ENCODE measurements around the gene ZCCHC2.

Gene ZCCHC2

DNA sequence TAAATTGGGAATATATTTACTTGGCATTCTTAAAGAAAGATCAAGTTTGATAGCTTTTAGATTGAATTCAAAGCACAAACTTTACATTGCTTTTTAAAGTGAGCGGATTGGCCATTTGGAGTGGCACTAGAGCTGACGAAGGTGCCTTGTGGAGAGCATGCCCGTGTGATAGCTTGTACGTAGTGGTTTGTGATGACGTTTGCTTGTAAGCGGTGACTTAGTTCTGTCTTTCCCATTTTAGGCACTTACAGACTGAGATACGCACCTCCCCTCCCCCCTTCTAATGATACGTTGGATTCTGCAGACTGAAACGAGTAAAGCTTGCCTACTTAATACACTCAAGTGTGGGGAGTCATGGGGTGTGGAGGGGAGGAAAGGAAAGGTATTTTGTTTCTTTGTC is 53.4 kb downstream of the ZCCHC2 start:
- peaks cover 27% of the 10 kb centered on the region for H3K4me1 Mint-ChIP-seq
- H3K27ac Mint-ChIP-seq, result no peak overlapping the region
- ATAC-seq (no peak), DNase-seq (ENCODE audit: low spot score in 2 of 2) (no peak)
- H3K9me3 Mint-ChIP-seq, result no peaks in the 10 kb centered on the region
- H3K4me3 Mint-ChIP-seq, result no peak overlapping the region
- peaks cover 90% of the 10 kb centered on the region for H3K36me3 Mint-ChIP-seq

- peaks cover 88% of the 10 kb centered on the region for H3K36me3 Mint-ChIP-seq
- H3K4me3 Mint-ChIP-seq, result no peak overlapping the region
- DNase-seq (ENCODE audit: low spot score in 2 of 2) (no peak), ATAC-seq (no peak)
- H3K9me3 Mint-ChIP-seq, result no peaks in the 10 kb centered on the region
- peak overlapping the region; percentile 12 for H3K27ac Mint-ChIP-seq
- peaks cover 20% of the 10 kb centered on the region for H3K4me1 Mint-ChIP-seq
Measured at GRCh38 chr18:62576845-62577512, 54.2 kb downstream of the ZCCHC2 start.

- Mint-ChIP-seq H3K4me1 (peaks cover 19% of the 10 kb centered on the region), H3K9me3 (no peaks in the 10 kb centered on the region), H3K27ac (peak overlapping the region; percentile 12), H3K36me3 (peaks cover 82% of the 10 kb centered on the region), H3K4me3 (no peak overlapping the region)
- no peak for ATAC-seq
- no peak for DNase-seq (ENCODE audit: low spot score in 2 of 2)
Measured at GRCh38 chr18:62577765-62578164, 54.9 kb downstream of the ZCCHC2 start.

- no peak for ATAC-seq
Measured at GRCh38 chr18:62578980-62579511, 56.2 kb downstream of the ZCCHC2 start.

DNA sequence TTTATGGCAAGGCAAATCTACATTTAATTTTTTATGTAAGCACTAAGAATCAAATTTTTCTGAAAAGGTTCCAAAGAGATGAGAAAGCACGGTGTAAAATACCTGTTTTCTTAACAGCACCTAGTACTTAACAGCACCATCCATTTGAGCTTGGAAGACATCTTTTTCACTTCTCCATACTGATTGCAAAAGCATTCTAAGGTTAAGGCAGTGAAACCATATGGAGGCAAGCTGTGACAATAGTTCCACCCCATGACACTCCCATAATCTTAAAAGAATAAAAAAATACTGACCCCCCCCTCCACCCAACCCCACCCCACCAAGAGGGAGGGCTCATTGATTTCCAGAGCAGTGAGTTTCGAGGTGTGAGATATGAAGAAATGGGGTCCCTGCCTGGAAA is 60.6 kb downstream of the ZCCHC2 start:
- peaks cover 51% of the 10 kb centered on the region for H3K36me3 Mint-ChIP-seq
- H3K4me1 Mint-ChIP-seq, result peaks cover 42% of the 10 kb centered on the region
- no peak for DNase-seq (ENCODE audit: low spot score in 2 of 2)
- H3K27ac Mint-ChIP-seq, result peak overlapping the region; percentile 67
- H3K4me3 Mint-ChIP-seq, result no peak overlapping the region
- ATAC-seq, result no peak
- H3K9me3 Mint-ChIP-seq, result no peaks in the 10 kb centered on the region

More at GRCh38 chr18:62578980-62579511, 56.2 kb downstream of the ZCCHC2 start:
- Mint-ChIP-seq H3K27ac (peak overlapping the region; percentile 50), H3K36me3 (peaks cover 71% of the 10 kb centered on the region), H3K4me3 (no peak overlapping the region), H3K4me1 (peaks cover 26% of the 10 kb centered on the region), H3K9me3 (no peaks in the 10 kb centered on the region)
- no peak for DNase-seq (ENCODE audit: low spot score in 2 of 2)

DNA sequence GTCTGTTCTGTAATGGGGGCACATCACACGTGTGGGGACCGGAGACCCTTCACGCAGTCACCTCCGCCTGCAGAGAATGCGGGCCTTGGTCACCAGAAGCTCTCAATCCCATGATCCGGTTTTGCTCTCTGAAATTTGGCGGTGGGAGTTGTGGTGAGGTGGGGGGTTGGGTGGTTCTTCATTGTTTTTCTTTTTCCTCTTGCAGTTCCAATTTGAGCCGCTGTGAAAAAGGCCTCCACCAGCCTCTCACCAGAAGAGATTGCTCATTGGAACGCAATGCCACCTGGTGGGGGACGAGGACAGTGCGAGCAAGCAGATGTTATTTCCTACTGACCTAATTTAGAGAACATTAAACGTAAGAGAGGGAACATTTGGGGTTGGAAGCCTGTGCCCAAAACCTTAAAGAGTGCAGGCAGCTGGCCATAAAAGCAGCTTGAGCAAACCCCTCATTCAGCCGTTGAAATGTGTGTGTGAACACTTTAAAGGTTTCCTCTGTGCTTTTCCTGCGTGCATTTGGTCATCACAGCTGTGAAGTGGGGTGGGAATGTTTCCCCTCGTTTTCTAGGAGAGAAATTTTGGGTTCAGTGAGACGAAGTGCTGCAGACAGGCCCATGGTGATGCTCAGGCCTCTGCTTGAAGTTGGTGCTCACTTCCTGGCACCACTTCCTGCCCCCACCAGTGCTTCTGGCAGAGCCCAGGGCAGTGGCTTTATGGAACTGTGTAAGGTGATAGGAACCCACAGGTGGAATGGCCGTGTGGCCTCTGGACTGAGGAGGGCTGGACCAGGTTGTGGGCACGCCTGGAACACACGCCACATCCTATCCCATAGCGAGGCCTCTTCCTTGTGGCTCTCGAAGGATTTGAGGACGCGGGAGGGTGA is 61.7 kb downstream of the ZCCHC2 start:
- Mint-ChIP-seq H3K36me3 (peaks cover 39% of the 10 kb centered on the region), H3K4me3 (peak overlapping the region; percentile 48), H3K9me3 (no peaks in the 10 kb centered on the region), H3K27ac (peak overlapping the region; percentile 67), H3K4me1 (peaks cover 42% of the 10 kb centered on the region)
- DNase-seq (ENCODE audit: low spot score in 2 of 2), result peak; percentile 66 to 91
- ATAC-seq, result peak; percentile 72

GRCh38 chr18:62585274-62586150 is 62.7 kb downstream of the ZCCHC2 start:
- Mint-ChIP-seq H3K36me3 (peaks cover 31% of the 10 kb centered on the region), H3K4me3 (peak overlapping the region; percentile 48), H3K9me3 (no peaks in the 10 kb centered on the region), H3K4me1 (peaks cover 42% of the 10 kb centered on the region), H3K27ac (peak overlapping the region; percentile 67)
- ATAC-seq (peak; percentile 89), DNase-seq (ENCODE audit: low spot score in 2 of 2) (peak; percentile 28 to 72)

DNA sequence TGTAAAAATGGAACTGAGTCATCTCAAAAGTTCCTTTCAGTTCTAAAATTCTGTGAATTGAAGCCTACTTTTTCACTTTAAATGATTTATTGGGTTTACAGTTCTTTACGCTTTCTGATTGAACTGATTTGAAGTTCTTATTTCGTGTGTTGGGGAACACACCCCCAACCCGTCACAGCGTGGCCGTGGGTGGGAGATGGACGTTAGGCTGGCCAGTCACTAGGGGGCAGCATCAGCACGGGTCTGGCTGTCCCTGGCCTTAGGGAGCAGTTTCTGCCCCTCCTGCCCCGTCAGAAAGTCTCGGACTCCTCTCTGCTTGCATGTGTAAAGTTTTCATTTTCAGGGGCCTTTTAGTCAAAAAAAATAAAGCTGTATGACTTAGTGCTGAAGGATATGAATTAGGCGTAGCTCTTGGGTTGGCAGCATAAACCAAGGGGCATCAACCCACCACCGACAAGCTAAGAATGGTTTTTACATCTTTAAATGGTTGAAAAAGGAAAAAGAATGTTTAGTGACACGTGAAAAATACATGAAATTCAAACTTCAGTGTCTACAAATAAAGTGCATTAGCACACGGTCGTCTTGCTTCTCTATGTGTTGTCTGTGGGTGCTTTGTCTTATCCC is 63.4 kb downstream of the ZCCHC2 start:
- ATAC-seq, result peak; percentile 83
- Mint-ChIP-seq H3K4me1 (peaks cover 42% of the 10 kb centered on the region), H3K4me3 (peak overlapping the region; percentile 48), H3K9me3 (no peaks in the 10 kb centered on the region), H3K36me3 (peaks cover 31% of the 10 kb centered on the region), H3K27ac (peak overlapping the region; percentile 67)
- peak; percentile 79 to 95 for DNase-seq (ENCODE audit: low spot score in 2 of 2)

- no peak for ATAC-seq
- Mint-ChIP-seq H3K4me3 (no peak overlapping the region), H3K4me1 (peaks cover 42% of the 10 kb centered on the region), H3K9me3 (no peaks in the 10 kb centered on the region), H3K27ac (peak overlapping the region; percentile 67), H3K36me3 (peaks cover 27% of the 10 kb centered on the region)
- no peak for DNase-seq (ENCODE audit: low spot score in 2 of 2)
Measured at GRCh38 chr18:62586781-62587487, 64.1 kb downstream of the ZCCHC2 start.

DNA sequence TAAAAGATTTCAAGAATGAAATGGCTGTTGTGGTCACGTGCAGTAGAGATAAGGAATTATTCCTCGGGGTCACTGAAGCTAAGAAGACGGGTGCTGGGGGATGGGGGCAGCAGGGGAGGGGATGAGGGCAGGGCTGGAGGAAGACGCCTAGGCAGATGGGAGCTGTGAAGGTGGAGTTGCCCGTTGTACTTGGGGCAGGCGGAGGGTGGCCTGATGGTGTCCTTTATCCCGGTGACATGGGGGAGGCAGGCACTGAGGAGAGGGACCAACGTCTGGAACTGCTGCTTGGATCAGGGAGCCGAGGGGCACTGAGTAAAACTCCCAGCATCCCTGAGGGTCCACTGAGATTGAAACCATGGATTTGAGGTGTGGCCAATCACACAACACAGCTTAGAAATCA is 64.9 kb downstream of the ZCCHC2 start:
- Mint-ChIP-seq H3K4me1 (peaks cover 42% of the 10 kb centered on the region), H3K36me3 (peaks cover 25% of the 10 kb centered on the region), H3K4me3 (no peak overlapping the region), H3K27ac (no peak overlapping the region), H3K9me3 (no peaks in the 10 kb centered on the region)
- no peak for ATAC-seq
- DNase-seq (ENCODE audit: low spot score in 2 of 2), result no peak

DNA sequence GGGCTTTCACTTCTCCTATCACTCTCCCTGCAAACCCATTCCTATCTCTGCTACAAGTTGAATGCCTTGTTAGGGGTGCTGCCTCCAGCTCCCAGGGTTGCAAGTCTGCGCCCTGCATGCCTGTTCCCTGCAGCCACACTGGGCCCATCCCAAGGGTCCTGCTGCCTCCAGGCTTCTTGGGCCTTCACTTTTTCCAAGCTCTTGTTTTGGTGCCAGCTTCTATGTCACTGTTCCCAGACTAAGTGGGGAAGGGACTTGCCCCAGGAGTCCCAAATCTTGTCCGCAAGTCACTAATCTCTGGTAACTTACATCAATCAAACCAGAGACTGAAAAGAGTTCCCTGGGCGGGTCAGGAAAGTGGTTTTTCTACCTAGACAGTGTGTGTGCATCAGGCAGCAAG is 65.4 kb downstream of the ZCCHC2 start:
- no peak overlapping the region for H3K4me3 Mint-ChIP-seq
- H3K27ac Mint-ChIP-seq, result no peak overlapping the region
- H3K4me1 Mint-ChIP-seq, result peaks cover 42% of the 10 kb centered on the region
- H3K36me3 Mint-ChIP-seq, result peaks cover 25% of the 10 kb centered on the region
- DNase-seq (ENCODE audit: low spot score in 2 of 2), result no peak
- ATAC-seq, result no peak
- H3K9me3 Mint-ChIP-seq, result no peaks in the 10 kb centered on the region

DNA sequence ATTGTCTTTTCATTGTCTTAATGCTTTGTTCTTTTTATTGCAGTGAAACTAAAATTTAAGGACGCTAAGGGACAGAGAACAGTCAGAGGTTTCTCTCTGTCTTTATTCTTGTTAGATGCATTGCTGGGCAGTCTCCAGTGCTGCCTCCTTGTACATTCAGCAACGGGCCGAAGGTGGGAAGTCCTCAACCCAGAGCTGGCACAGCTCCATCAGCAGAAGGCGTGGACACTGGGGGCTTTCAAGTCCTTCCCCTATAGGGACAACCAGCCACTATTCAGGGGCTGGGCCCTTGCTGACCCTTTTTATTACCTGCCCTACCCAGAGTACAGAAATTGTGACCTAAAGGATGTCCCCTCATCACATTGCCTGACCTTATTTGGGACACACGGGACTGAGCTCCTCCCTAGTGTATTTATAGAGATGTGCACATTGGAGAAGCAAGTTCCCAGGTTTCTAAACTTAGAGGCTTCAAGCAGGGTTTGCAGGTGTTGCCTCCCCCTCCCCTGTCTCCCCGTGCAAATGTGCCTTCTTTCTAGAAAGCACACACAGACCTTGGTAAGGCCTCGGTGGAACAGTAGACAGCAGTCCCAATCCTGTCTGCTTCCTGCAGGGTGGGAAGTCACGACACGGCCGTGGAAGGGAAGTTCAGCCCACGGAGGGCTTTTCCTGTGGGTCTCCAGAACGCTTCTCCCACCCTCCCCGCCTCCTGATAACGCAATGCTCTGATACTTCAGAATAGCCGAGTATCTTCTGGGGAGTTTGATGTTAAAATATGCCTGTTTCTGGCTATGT is 68.2 kb downstream of the ZCCHC2 start:
- Mint-ChIP-seq H3K27ac (no peak overlapping the region), H3K4me1 (peaks cover 15% of the 10 kb centered on the region), H3K36me3 (peaks cover 8% of the 10 kb centered on the region), H3K4me3 (no peak overlapping the region), H3K9me3 (no peaks in the 10 kb centered on the region)
- ATAC-seq (no peak), DNase-seq (ENCODE audit: low spot score in 2 of 2) (no peak)

GRCh38 chr18:62596145-62597005 is 73.5 kb downstream of the ZCCHC2 start:
- H3K4me1 Mint-ChIP-seq, result peaks cover 6% of the 10 kb centered on the region
- peak overlapping the region; percentile 7 for H3K4me3 Mint-ChIP-seq
- no peak for DNase-seq (ENCODE audit: low spot score in 2 of 2)
- H3K27ac Mint-ChIP-seq, result no peak overlapping the region
- H3K36me3 Mint-ChIP-seq, result no peaks in the 10 kb centered on the region
- H3K9me3 Mint-ChIP-seq, result no peaks in the 10 kb centered on the region
- ATAC-seq, result peak; percentile 26
